Testis (tissue), 2 donors: ENCODE measurements around the gene NR6A1.

ENCODE experiments used
- POLR2A ChIP-seq: fragments of 450-650 bp; IDR thresholded peaks from one replicate; pipeline ENCODE4 v1.6.1; 2017; ENCODE audit warnings: antibody characterized with exemption, mild to moderate bottlenecking, moderate library complexity
- TF ChIP-seq, protein P1 (sequence below), 3 experiments: fragments of 450-650 bp in 2 of 3; fragments of 200-600 bp in 1 of 3; sonication (generic) in 1 of 3; IDR thresholded peaks; one replicate each; pipeline ENCODE4 v1.5.1; 2016 to 2019; ENCODE audit warnings: antibody characterized with exemption in 3 of 3, mild to moderate bottlenecking in 2 of 3, moderate library complexity in 1 of 3

DNA sequence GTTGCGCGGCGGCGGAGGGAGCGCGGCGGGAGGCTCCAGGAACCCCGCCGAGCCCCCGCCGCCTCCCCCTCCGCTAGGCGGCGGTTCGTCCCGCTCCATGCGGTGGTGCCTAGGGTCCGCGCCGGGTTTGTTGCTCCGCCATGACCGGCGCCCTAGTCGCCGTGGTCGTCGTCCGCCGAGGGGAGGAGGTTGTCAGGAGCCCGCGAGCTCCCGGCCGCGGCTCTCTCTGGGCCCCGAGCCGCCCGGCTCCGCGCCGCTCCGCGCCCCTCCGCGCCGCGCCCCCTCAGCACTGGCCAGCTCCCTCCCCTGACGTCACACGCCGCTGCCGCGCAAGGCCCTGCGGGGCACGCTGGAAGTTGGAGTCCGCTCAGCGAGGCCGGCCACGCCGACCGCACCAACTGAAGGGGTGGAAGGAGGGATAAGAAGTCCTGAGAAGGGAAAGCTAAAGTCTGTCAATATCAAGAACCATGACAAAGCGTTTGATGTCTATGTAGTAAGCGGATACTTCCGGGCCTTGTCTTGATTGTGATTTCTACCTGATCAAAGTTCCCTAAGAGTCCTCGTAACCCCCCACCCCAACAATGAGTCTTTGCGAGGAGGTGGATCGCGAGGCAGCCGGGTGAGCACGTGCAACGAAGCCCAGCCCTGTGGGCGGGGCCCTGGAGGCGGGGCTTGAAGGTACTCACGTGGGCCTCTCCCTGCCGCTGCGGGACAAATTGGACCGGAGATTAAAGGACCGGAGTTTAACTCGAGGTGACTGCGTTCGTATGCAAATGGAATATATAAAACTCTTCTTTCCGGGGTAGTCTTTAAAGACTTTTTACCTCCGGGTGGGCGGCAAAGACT is at the start of gene NR6A1:
- TF ChIP-seq, protein P1, sequence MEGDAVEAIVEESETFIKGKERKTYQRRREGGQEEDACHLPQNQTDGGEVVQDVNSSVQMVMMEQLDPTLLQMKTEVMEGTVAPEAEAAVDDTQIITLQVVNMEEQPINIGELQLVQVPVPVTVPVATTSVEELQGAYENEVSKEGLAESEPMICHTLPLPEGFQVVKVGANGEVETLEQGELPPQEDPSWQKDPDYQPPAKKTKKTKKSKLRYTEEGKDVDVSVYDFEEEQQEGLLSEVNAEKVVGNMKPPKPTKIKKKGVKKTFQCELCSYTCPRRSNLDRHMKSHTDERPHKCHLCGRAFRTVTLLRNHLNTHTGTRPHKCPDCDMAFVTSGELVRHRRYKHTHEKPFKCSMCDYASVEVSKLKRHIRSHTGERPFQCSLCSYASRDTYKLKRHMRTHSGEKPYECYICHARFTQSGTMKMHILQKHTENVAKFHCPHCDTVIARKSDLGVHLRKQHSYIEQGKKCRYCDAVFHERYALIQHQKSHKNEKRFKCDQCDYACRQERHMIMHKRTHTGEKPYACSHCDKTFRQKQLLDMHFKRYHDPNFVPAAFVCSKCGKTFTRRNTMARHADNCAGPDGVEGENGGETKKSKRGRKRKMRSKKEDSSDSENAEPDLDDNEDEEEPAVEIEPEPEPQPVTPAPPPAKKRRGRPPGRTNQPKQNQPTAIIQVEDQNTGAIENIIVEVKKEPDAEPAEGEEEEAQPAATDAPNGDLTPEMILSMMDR (IDR thresholded peaks at IDR 0.05) = peak in 2 of 3 experiments; percentile 11 to 13
- TF ChIP-seq POLR2A = peak; percentile 72
